ENCODE data around the gene PNMA5.

- TF ChIP-seq CTCF (IDR thresholded peaks at IDR 0.05; ENCODE audit: low read depth, low read length) (no peak), EZH2phosphoT487 (IDR thresholded peaks at IDR 0.05; ENCODE audit: low read depth) (no peak)
Observed at GRCh38 chrX:152987801-152988200, 6.1 kb downstream of the PNMA5 start.
